ENCODE data around the gene ZNF337.

GRCh38 chr20:25745100-25745499, 48.4 kb upstream of the ZNF337 start:
- TF ChIP-seq CTCF (conservative IDR thresholded peaks at IDR 0.05) (no peak), ZFX (IDR thresholded peaks at IDR 0.05) (no peak)
